ENCODE data around the gene TALDO1.

TALDO1 gene

DNA sequence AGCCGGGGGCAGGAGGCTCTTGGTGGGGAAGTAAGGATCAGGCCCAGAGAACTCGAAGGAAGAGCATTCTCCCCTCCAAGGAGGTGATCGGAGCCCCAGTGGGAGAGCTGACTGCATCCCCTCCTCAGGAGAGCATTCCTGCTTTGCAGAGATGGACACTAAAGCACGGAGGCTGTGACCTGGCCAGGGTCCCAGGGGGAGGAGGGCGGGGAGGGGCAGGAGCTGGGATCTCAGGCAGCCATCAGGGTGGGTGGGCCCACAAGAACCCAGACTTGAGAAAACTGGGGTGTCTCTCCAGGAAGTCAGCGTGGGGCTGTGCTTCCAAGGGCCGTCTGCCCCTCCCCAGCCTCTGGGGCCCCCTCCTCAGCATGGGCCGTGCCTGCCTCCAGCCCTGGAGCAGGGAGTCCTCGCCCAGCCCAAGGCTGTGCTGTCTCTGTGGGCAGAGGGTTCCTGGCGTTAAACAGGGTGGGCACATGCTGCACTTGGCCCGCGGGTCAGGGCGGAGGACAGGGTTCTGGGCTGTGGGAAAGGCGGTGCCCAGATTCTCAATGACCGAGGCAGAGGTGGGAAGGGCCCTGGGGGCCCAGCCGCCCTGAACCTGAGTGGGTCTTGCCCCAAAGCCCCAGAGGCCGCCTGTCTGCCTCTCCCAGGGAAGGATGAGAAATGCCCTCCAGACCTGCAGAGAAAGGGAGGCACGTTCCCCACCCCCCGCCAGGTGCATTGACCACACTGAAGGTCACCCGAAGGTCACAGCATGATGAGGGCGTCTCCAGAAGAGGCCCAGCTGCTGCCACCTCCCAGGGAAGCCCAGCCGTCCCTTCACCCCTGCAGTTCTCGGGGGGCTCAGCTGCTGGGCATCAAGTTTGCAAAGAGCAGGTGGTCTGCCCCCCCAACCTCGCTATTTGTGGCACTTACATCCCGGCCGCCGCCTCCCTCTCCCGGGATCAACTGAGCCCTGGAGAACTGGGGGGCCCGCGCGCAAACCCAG lies 42.0 kb downstream of the TALDO1 start:
- DNase-seq: no peak

DNA sequence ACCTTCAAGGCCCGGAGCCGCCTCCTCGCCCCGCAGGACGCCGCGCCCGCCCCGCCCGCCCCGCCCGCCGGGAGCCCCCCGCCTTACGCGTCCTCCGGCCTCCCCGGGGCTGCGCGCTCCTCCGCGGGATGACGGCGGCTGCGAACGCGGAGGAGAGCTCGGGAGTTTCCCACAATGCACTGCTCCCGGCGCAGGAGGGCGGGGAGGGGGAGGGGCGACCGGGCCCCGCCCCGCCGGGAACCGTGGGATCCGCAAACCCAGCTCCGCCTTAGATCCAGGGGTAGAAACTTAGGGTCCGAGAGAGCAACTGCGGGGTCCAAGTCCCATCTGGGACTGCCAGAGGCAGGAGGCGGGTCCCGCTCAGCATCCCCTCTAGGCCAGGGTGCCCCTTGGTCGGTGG lies 42.7 kb downstream of the TALDO1 start, which contains the start of gene CEND1:
Gene CEND1, minus strand, starts transcription at position 148 of the 400 bp plus-strand sequence. CDS start 1,514 bp downstream, outside the sequence.
- peak; percentile 48 for DNase-seq

DNA sequence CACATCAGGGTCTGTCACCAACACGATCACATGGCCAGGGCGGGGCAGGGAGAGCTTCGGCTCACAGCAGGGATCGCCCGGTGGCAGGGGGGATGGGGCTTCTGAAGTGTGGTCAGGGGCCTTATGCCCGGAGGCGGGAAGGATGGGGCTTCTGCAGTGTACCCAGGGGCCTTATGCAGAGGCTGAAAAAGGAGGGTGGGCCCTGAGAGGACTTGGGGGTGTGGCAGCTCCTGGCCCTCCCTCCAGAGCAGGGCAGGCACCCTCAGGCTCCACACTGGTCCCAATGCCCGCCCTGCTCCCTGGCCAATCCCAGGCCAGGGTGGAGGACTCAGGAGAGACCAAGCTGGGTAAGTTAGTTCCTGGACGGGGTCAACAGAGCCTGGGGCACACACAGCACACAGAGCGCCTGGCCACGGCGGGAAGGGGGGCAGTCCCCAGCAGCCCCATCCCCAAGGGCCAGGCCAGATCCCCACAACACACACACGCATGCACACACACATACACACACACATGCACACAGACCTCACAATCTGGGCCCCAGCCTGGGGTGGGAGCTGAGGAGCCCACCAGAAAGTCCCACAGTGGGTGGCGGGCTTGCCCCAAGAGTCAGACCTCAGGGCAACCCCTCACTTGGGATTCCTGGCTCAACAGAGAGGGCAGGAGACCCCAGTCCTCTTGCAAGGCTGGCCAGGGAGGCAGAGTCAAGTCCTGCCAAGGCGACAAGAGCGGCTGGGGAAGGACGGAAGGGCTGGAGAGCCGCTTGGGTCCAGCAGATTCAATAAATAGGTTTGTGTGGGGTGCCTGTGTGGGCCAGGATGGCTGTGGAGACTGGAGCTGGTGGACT lies 43.7 kb downstream of the TALDO1 start:
- no peak for DNase-seq

DNA sequence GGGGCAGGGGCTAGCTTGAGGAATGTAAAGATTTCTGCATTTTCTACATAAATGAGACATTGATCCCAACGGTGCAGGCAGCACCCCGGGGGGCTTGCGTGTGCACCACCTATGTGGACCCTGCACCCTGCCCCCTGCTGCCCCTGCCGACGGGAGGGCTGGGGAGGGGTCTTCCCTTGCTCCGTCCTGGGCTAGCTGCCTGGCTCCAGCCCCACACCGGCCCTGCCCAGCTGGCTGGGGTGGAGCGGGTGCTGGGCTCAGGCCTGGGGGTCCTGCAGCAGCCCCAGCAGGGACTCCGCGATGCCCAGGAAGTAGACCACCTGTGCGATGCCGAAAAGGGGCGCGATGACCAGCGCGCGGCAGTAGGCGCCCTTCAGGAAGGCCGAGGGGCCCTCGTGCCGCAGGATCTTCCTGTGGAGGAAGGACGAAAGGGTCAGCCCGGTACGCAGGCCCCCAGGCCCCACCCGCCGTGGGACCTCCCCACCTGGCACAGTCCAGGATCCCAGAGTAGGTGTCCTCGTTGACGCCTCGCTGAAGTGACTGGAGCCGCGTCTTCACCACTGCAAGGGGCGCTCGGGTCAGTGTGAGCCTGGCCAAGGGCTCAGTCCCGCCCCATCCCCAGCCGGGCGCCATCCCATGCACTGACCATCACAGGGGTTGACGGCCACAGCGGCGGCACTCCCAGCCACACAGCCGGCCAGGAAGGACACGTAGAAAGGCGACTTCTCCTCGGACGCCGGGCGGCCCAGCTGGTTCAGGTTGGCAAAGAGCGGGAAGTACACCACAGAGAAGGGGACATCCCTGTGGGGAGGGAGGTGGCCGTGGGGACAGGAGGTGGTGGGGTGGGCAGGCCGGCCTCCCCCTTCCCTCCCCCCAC lies 44.6 kb downstream of the TALDO1 start:
- DNase-seq: no peak

DNA sequence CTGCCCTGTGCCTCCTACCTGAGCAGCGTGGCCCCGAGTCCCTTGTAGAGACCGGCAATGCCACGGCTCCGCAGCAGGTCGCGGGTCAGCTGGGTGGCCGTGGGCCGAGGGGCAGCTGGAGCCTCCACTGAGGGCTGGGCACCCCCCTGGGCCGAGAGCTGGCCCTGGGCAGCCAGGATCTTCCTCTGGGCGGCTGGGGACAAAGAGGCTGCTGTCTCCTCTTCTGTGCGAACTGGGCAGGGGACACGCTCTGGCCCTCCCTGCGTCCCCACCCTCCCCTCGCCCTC lies 45.2 kb downstream of the TALDO1 start:
- no peak for DNase-seq

DNA sequence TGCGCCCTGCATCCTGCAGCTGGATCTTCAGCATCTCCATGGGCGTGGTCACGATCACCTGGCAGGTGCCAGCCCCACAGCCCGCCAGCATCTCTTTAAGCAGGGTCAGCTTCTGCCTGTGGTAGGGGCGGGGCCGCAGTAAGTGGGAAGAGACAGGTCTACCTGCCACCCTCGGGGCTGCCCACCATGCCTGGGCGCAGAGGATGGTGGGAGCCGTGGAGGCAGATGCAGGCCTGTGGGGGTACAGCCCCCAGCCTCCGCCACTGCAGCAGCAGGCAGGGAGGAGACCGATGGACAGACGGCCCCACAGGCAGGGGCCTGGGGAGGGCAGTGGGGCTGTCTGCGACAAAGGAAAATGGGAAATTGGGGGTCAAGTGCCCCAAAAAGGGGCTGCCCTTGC lies 45.6 kb downstream of the TALDO1 start:
- DNase-seq: no peak

DNA sequence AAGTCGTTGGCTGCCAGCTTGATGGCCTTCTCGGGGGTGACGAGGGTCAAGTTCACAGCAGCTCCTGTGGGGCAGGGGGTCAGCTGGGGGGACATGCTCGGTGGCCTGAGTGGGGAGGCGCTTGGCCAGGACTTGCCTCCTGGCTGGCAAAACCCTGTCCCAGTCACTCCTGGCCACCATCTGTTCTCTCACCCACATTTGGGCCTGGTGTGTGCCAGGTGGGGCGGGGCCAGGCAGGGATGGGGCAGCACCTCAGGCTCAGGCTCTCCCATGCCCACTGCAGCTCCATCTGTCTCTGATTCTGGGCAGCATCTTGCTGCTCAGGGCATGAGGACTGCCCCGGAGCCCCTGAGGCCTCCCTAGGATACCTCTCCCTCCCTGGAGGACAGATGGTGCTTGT lies 46.3 kb downstream of the TALDO1 start:
- no peak for DNase-seq

DNA sequence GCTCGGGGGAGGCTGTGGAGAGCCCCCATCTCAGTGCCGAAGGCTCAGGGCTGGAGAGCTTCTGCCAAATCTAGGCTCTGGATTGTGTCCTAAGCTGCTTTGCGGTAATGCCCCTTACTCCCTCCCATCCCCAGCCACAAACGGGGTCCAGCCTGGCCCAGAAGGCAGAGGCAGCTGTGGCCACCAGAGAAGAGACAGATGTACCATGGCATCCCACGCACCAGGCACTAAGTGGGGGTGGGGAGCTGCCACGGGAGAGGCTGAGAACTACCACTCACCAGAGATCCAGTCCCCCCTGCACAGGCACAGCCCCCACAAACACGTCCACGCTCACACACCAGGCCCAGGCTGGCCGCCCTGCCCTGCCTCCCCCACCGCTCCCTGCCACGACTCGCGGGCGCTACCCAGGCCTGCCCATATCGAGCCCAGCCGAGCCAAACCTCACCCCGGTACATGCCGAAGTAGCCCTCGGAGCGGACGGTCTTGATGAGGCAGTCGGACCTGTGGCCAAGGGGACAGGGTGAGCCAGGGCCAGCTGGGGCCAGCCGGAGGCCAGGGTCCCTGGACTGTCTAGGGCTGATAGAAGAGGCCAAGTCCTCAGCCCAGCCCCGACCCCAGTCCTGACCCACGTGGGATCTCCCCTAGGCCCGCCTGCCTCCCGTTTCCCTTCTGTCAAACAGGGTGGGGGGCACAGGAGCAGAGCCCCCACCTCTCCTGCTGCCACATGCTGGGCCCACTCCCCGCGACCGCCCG lies 46.9 kb downstream of the TALDO1 start:
- DNase-seq: no peak

DNA sequence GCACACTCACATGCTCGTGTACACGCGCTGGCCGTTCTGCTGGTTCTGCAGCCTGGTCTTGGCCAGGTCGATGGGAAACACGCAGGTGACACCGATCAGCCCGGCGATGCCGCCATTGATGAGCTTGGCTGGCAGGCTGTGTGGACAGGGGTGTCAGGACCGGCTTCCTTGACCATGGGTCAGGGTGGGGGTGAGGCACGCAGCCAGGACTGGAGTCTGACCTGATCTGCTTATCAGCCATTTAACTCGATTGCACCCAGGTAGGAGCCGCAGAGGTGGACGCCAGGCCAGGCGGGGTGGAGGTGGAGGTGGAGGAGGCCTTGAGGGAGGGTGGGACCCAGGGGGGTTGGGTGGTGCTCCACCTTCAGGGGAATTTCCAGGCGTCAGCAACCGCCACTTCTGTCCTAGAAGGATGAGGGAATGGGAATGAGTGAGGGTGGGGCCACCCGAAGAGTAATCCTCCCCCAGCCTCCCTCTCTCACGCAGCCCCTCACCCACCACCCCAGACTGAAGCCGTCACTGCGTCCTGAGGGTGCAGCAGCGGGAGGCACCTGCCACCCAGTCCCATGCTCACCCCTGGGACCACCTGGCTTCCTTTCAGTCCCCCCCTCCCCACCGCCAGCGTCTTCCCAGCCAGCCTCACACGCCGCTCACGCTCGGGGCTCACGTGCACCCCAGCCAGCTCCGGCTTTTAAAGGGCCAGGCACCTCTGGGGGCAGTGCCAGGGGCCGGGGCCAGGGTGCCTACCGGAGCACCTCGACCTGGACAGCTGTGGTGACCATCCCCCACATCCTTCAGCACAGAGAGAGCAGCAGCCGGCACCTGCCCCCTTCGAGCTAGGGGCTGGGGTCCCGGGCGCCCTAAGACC lies 47.7 kb downstream of the TALDO1 start:
- no peak for DNase-seq

DNA sequence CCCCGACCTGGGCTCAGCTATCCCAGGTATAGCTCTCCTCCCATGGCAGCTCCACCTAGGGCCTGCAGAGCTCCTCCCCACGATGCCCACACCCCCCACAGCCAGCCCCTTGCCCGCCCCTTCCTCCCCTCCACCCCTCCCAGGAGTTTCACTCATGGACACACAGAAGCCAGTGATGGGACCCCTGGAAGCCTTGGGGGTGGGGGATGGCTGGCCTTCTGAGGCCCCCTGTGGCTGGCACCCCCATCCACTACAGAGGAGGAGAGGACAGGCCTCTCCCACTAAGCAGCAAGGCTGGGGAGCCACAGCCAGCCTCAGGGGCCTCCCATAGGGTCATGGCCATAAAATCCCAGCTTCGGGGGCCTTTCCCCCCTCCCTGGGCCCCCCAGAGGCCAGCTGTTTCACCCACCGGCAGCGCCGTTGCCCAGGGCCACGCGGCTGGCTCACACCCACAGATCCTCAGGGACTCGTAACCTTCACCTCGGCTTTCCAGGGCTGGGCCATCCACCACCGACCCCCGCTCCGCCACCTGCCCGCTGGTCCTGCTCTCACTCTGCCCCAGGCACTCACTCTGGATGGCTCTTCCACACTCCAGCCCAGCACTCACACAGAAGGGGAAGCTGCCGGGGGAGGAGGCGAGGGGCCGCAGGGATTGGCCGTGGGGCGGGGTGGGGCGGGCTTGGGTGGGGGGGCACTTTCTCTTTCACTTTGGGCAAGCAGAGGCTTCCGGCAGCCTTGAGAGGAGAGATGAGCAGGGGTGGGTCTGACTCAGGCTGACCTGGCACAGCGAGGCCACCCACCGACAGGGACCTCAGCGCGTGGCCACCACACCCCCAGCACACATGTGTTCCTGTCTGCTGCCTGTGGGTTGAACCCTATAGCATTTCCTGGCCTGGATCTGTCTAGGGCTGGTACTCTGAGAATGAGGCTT lies 48.6 kb downstream of the TALDO1 start:
- peak; percentile 88 for DNase-seq

DNA sequence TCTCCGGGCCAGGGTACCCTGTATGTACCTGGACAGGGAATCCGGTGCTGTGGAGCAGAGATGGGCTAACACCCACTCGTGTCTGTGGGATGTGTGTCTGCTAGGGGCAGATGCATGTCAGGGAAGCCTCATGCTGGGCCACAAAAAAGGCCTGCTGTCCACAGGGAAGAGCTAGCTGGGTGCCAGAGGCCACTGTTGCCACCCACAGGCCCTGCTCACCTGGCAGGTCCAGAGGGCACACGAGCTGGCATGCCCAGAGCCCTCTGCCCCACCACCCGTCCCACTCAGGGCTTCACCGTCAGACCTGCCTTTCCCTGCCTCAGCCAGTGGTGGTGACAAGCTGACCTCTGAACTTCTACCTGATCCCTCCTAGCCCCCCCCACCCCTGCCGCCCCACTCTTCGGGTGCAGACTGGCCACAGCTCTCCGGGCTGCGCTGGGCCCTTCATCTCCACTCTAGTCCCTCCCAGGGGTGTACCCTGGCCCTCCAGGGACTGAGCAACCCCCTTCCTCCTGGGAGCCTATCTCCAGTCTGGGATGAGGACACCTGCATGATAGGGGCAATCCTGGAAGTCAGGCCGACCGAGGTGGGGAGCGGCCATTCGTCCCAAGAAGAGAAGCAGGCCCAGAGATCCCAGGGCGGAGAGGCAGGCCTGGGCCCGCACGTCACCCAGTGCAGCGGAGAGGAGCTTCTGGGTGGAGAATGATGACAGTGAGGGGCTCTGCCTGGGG lies 49.5 kb downstream of the TALDO1 start:
- no peak for DNase-seq

DNA sequence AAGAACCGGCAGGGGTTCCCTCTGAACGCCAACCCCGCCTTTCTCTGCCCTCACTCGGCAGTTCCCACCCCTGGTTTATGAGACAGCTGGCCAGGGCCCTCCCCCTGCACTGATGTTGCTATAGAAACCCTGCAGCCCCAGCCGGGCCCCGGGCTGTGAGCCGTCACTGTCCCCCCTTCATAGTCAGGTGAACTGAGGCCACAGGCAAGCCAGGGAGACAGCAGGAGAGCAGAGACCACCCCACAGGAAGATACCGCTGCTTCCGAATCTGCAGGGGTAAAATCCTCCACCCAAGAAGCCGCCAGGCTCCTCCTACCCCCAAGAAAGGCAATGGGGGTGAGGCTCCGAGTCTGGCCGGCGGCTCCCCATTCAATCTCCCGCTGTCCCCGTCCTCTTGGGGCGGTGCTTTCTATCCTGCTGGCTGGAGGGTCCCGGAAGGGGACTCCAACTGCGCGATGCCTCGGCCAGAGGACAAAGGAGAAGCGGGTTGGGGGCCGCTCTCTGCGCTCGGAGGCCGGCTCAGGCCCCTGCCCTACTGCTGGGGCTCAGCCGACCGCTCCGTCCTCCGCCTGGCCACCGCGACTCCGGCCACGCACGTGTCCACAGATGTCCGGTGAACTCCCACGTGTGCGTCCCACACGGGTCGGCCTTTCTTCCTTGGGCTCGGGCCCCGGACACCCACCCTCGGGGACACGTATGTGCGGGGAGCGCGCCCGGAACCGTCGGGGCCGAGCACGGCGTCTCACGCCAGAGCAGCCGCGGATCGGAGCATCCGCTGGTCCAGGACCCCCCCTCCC lies 50.2 kb downstream of the TALDO1 start:
- peak; percentile 79 for DNase-seq

DNA sequence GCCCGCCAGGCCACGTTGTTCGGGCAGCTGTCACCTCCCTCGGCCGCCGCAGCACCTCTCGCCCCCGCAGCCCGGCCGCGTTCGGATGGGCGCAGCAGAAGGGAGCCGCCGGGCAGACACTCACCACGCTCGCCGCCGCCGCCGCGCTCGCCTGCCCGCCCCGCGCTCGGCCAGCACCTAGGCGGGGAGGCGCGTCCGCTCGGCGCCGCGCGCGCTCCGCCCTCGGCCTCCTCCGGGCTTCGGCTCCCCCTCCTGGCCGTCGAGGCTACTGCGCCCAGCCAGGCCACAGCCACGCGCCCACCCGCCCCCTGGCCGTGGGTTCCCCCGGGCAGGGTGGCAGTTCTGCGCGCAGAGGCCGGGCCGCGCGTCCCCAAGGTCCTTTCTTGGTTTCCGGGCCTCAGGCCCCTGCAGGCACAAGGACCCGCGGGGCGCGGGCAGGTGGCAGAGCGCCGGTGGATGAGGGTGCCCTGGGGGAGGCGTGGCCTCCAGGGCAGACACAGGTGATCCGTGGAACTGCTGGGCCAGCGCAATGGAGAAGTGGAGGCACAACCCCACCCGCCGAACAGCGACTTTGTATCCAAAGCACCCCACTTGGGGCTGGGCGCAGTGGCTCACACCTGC lies 50.9 kb downstream of the TALDO1 start, which contains the start of gene SLC25A22:
Gene SLC25A22, minus strand, starts transcription at position 189 of the 621 bp plus-strand sequence. CDS start 3,275 bp downstream, outside the sequence.
- DNase-seq: peak; percentile 85

DNA sequence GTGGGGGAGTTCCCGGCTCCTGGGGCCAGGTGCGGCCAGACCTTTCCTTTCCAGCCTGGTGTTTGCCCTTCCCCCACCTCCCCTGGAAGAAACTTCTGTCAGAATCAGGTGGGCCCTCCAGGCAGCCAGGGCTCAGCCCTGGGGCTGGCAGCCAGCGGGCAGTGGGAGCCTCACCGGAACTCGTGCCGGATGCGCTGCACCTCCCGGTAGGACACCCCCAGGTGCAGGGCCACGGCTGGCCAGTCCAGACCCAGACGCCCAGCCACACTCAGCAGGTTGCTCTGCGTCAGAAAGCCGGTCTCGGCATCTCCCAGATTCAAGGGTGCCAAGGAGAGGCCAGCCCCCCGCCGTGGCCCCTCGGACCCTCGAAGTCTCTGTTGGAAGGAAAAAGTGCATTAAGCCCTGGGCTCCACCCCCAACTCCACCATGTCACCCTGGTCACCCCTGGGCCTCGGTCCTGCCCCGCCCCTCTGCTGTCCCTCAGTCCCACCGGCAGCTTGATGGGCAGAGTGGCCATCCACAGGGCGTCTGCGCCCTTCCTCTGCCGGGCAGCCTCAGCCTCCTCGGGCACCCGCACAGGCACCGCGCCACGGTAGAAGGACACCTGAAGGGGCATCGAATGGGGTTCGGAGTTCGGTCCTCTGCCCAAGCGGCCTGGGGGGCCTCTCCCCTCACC lies 52.5 kb downstream of the TALDO1 start:
- DNase-seq: no peak

DNA sequence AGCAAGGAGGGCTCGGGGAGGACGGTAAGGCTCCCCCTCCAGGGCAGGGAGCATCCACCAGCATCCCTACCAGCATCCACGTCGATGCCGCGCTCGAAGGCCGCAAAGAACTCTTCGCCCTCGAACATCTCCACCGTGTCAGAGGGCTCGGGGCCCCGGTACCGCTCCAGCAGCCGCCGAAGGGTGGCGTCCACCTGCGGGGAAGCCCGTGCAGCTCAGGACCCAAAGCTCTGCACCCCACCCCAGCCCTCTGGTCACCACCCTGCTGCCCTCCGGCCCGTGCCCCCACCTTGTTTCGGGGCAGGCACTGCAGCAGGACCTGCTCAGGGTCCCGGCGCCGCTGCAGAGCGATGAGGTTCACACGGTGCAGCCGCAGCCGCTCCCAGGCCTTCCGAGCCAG lies 53.2 kb downstream of the TALDO1 start:
- no peak for DNase-seq

DNA sequence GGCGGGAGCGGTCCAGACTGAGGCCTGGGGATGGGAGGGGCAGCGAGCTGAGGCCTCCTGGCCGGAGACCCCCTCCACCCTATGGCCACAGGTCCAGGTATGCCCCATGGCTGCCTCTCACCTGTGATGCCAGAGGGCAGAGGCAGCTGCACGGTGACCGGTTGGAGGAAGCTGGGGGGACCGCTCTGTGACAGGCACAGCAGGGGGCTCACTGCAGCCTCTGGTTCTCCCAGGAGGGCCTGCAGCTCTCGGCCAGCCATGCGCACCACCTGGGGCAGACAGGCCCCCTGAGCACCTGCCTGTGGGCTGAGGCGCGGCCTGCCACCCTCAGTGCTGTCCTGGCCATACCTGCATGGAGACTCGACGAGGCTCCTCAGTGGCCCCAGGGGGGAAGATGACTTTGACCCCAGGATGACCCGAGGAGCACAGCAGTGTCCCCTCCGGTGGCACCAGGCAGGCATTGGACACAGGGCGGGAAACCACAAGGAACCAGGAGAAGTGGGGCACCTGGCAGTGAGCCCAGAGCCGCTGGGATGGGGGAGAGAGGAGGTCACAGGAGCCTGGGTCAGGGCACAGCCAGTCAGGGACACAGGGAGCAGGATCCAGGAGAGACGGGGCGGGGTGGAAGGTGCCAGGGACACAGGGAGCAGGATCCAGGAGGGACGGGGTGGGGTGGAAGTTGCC lies 54.0 kb downstream of the TALDO1 start:
- no peak for DNase-seq
